Fibroblast of the aortic adventitia (primary cell): ENCODE data around the gene LMBRD1. TPM values are rescaled to one million over a fixed set of nuclear protein-coding genes. Genes with fewer than 3 reads are reported as not detected.
"Not testable (repeated sequence)": the region's sequence is repeated elsewhere in the genome, so short reads cannot be mapped to it uniquely, and the experiment has no call there.

Source experiments
- DNase-seq: peaks from one replicate; pipeline ENCODE4 v3.0.0-alpha.2; 2010; ENCODE audit warnings: low read depth
- H3K4me3 ChIP-seq: 2 replicates; pipeline ENCODE4 v1.5.1; 2011; ENCODE audit warnings: low read depth, mild to moderate bottlenecking, control low read depth, low read length, moderate library complexity
- CTCF ChIP-seq: IDR thresholded peaks from 2 replicates; pipeline ENCODE4 v1.5.1; 2011; ENCODE audit warnings: mild to moderate bottlenecking, low read length, control low read depth, inconsistent platforms; ENCODE audit not compliant: insufficient read depth
- total RNA-seq: library from RNA; depleted of rRNA; stranded (reverse); fragments of >200 nt; gene quantifications from 2 replicates; pipeline ENCODE4 v1.2.3, GENCODE V29; 2012; ENCODE audit warnings: low replicate concordance

The LMBRD1 gene
- total RNA-seq, 1 donor, result 47.6 TPM

GRCh38 chr6:69790629-69791028, 6.2 kb downstream of the LMBRD1 start:
- no peak overlapping the region for H3K4me3 ChIP-seq
- no peak for TF ChIP-seq CTCF
- DNase-seq, result no peak

DNA sequence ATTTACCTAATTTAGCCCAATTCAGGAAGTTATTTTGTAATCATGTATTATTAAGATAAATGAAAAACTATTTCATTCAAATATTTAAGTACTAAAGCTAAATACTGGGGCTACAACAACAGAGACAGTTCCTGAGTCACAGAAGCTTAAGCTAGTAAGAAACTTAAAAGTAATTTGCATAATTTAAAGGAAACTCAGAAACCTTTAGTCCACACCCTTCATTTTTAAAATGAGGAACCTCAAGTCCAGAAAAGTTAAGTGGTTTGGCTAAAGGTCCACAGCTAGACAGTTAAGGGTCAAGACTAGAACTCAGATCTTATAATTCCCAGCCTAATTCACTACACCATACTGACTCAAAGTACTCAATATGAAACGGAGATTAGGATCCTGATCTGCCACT, 7.2 kb downstream of the LMBRD1 start:
- no peak for DNase-seq
- no peak for TF ChIP-seq CTCF

GRCh38 chr6:69787436-69787835, 9.4 kb downstream of the LMBRD1 start:
- not testable (repeated sequence) for DNase-seq

More for the DNA sequence above, 7.2 kb downstream of the LMBRD1 start:
- no peak overlapping the region for H3K4me3 ChIP-seq

DNA sequence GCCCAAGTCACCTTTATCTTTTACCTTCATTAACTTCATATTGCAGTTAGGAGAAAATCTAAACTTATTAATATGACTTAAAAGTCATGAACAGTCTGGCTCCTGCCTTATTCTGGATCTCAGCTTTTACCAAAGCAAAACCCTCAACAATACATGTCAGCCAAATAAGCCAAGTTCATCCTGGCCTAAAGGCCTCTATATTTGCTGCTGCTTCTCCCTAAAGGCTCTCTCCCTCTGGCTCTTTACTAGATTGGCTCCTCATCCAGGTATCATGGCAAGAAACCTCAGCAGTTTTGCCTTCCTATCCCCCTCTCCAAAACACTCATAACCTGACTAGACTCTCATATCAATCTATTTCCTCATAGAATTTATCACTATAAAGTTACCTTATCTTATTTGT, 11.1 kb downstream of the LMBRD1 start:
- H3K4me3 ChIP-seq, result no peak overlapping the region
- TF ChIP-seq CTCF, result no peak
- DNase-seq, result no peak

More at GRCh38 chr6:69787436-69787835, 9.4 kb downstream of the LMBRD1 start:
- H3K4me3 ChIP-seq, result not testable (repeated sequence)

DNA sequence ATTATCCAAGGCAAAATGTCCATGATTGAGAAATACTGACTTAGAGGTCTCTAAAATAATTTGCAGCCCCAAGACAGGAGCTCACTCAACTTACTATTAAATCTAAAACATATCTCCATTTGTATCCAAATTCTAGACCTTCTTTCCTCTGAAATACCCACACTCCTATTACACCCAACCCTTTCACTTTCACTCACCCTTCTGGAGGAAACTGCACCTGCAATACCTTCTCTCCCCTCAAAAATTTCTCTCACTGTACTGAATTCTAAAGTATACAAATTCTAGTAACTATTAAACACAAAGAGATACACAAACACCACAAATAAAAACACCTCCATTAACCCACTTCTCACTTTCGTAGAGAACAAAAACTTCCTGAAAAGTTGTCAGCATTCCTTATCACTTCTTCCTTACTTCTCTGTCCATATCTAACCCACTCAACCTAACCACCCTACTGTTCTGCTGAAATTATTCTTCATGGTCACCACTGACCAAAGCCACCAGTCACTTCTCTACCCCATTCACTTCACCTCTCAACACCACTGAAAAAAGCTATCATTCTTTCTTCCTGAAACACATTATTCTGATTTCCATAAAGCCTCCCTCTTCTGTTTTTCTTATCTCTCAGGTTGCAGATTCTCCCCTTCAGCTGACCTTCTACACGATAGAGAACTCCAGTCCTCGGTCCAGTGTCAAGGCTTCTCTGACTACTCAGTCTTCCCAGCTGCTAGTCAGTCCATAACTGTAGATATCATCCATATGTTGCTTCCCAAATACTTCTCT, 12.0 kb downstream of the LMBRD1 start:
- DNase-seq, result no peak
- H3K4me3 ChIP-seq, result no peak overlapping the region
- no peak for TF ChIP-seq CTCF

DNA sequence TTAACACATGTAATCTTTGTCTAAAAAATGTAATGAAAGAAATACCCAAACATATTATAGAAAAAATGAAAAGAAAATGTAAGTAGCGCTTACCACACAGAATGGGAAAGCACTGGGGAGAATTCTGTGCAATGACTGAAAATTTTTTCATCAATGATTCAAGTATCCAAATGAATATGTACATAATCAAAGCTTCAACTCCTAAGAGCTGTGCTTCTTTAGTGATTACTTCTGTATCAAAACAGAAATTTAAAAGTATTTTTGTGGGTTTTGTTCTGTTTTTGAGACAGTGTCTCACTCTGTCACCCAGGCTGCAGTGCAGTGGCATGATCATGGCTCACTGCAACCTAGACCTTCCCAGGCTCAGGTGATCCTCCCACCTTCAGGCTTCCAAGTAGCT, 13.7 kb downstream of the LMBRD1 start:
- no peak for TF ChIP-seq CTCF
- H3K4me3 ChIP-seq, result no peak overlapping the region
- no peak for DNase-seq

GRCh38 chr6:69780585-69781178, 16.1 kb downstream of the LMBRD1 start:
- no peak for TF ChIP-seq CTCF
- no peak for DNase-seq

More at GRCh38 chr6:69780585-69781178, 16.1 kb downstream of the LMBRD1 start:
- no peak overlapping the region for H3K4me3 ChIP-seq
